AG09319 (cell line): Measurements from ENCODE around the gene TMEM14B.
"Not testable (repeated sequence)": the region's sequence is repeated elsewhere in the genome, so short reads cannot be mapped to it uniquely, and the experiment has no call there.

ENCODE experiments used
- DNase-seq: peaks from one replicate; pipeline ENCODE4 v3.0.0-alpha.2; 2010; ENCODE audit warnings: low read depth; ENCODE audit errors: extremely low read depth
- TF ChIP-seq, protein P1 (sequence below): IDR thresholded peaks from 2 replicates; pipeline ENCODE4 v1.5.1; 2011; ENCODE audit warnings: low read depth, mild to moderate bottlenecking, inconsistent platforms, low read length, moderate library complexity

TMEM14B gene

DNA sequence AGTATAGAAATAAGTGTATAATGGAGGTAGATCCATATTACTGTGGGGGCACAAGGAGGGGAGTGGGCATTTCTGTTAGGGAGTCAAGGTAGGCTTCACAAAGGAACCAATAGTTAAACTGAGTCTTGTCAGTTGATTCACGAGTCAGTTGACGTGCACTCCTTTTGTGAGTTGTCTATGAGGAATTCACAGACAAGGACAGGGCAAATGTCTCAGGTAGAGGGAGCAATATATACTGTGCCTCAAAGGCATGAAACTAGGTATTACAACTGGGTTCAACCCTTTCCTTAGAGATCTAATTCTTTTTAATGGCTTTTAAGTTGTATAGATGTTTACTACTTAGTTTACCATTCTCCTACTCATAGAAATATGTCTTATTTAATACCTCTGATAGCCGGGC lies 13.7 kb upstream of the TMEM14B start:
- no peak for DNase-seq
- TF ChIP-seq, protein P1, sequence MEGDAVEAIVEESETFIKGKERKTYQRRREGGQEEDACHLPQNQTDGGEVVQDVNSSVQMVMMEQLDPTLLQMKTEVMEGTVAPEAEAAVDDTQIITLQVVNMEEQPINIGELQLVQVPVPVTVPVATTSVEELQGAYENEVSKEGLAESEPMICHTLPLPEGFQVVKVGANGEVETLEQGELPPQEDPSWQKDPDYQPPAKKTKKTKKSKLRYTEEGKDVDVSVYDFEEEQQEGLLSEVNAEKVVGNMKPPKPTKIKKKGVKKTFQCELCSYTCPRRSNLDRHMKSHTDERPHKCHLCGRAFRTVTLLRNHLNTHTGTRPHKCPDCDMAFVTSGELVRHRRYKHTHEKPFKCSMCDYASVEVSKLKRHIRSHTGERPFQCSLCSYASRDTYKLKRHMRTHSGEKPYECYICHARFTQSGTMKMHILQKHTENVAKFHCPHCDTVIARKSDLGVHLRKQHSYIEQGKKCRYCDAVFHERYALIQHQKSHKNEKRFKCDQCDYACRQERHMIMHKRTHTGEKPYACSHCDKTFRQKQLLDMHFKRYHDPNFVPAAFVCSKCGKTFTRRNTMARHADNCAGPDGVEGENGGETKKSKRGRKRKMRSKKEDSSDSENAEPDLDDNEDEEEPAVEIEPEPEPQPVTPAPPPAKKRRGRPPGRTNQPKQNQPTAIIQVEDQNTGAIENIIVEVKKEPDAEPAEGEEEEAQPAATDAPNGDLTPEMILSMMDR, result no peak

DNA sequence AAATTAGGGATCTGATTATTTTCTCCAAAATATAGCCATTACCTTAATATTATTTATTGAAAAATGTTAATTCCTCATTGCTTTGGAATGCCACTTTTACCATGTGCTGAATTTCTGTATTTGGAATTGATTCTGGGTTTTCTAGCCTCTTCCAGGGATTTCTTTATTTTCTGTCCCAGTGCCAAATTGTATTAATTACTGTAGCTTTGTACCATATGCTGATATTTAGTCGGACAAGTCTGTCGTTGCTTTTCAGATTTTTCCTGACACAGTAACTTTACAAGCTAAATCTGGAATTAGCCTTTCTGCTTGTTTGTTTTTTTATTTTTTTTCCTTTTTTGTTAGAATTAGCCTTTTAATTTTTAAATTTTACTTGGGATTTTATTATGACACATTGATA lies 10.9 kb upstream of the TMEM14B start:
- TF ChIP-seq, protein P1, result no peak
- DNase-seq, result no peak

DNA sequence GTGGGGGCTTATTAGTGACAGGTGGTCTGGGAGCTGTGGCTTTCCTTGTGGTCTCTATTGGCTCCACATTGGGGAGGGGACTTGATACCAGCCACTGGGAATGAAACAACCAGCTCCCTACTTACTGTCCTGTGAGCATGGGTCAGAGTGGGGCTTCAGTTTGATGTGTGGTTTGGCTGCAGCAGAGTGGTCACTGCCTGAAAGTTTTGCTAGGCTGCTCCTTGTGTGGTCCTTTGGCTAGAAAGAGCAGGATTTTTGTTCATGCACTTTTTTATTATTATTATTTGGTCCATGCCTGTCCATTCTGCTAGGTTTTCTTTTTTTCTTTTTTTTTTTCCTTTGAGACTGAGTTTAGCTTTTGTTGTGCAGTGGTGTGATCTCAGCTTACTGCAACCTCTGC lies 7.5 kb upstream of the TMEM14B start:
- TF ChIP-seq, protein P1, result no peak
- DNase-seq, result no peak

DNA sequence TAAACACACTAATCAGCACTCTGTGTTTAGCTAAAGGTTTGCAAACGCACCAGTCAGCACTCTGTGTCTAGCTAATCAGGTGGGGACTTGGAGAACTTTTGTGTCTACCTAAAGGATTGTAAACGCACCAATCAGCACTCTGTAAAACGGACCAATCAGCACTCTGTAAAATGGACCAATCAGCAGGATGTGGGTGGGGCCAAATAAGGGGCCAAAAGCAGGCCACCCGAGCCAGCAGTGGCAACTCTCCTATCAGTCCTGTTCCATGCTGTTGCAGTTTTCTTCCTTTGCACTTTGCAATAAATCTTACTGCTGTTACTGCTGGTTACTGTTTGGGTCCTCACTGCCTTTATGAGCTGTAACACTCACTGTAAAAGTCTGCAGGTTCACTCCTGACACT lies 6.0 kb upstream of the TMEM14B start:
- not testable (repeated sequence) for DNase-seq

DNA sequence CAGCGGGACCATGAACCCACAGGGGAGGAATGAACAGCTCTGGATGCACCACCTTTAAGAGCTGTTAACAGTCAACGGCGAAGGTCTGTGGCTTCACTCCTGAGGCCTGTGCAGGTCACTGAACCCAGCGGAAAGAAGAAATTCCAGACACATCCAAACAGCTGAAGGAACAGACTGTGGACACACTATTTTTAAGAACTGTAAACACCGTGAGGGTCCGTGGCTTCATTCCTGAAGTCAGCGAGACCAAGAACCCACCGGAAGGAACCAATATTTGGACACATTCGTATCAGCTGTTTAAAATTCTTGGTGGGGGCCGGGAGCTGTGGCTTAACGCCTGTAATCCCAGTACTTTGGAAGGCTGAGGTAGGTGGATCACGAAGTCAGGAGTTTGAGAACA lies 5.4 kb upstream of the TMEM14B start:
- DNase-seq, result no peak
- TF ChIP-seq, protein P1, result no peak

DNA sequence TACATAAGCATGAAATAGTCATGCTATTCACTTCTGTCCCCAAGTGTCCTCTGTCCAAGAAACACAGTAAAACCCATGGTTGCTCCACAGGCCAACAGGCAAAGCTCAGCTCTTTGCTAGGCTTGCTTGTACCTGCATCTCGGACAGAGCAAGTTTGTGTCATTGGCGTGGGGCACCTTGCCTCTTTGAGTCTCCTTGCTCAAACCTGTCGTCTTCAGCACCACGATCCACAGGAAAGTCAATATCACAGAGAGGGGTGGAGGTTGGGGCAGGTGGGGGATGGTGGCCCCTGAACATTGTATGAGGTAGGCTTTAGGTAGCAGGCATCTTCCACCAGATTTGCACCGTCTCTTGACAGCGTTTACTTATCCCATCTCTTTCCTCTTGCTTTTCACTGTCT lies 4.1 kb upstream of the TMEM14B start:
- TF ChIP-seq, protein P1, result no peak
- DNase-seq, result no peak

DNA sequence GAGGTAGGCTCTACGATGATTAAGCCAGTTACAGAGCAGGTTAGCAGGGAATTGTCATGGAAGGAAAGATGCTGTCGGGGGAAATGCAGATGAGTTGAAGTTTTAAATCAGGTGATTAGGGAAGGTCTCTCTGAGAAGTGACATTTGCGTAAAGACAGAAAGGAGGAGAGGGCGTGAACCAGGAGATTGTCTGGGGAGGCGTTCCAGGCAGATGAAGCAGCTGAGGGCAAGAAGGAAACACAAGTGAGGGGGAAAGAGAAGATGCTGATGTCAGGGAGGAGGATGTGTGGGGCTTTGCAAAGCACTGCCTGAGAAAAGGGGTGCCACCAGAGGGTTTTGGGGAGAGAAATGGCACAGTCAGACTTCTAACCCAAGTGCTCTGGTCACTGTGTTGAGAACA lies 2.5 kb upstream of the TMEM14B start:
- DNase-seq, result no peak

DNA sequence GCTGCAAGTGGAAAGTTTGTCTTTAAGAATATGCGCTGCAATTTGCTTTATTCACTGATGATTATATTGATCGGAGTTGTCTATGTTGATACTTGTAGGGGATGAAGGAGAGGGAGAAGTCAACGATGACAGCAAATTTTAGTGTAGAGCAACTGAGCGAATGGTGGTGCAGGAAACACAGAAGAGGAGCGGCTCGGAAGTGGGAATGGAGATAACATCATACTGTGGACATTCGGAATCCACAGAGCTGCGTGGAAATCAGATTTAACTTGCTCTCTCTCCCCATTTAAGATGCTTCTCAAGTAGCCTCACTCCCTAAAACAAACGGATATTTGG lies 722 bp upstream of the TMEM14B start:
- TF ChIP-seq, protein P1, result no peak
- DNase-seq, result no peak

More for the DNA sequence above, 2.5 kb upstream of the TMEM14B start:
- TF ChIP-seq, protein P1, result no peak
